Left cardiac atrium (tissue), 4 donors: ENCODE data around the gene MRPS23. TPM values are rescaled to one million over a fixed set of nuclear protein-coding genes. Genes with fewer than 3 reads are reported as not detected.

Experiments used
- ATAC-seq, 2 donors: fragments of 200-7000 bp; cut with Tn5 transposase; one replicate each; pipeline ENCODE4 v1.9.1; 2020; ENCODE audit warnings: mild to moderate bottlenecking in 2 of 2, moderate library complexity in 2 of 2
- DNase-seq: peaks from one replicate; pipeline ENCODE4 v3.0.0-alpha.2; 2020
- intact Hi-C, 2 donors: fragments of 100-400 bp; cut with DNase I; formaldehyde crosslinking; loops; one replicate each; pipeline versions ENCODE4 v1.14.1 to v1.15.1; 2022 to 2023
- total RNA-seq, 2 donors: library from RNA; stranded (reverse); fragmentation: NEBNext Ultra II Directional; extraction: Animal tissue kit (Norgen Biotek cat#: 25700); gene quantifications; one replicate each; pipeline ENCODE4 v1.2.1, GENCODE V29; 2021
- donor health status: DM: no; HTN: yes; CAD: no.
- donor health status: DM: no; HTN: yes; CAD: no; lungs with severe emphysema.
- donor health status: DM: yes; HTN: yes; CAD: no.
- donor health status: Dilated cardiomyopathy.

MRPS23 gene
- total RNA-seq, 2 donors from 2014 or later, result 45.2 to 55.8 TPM

DNA sequence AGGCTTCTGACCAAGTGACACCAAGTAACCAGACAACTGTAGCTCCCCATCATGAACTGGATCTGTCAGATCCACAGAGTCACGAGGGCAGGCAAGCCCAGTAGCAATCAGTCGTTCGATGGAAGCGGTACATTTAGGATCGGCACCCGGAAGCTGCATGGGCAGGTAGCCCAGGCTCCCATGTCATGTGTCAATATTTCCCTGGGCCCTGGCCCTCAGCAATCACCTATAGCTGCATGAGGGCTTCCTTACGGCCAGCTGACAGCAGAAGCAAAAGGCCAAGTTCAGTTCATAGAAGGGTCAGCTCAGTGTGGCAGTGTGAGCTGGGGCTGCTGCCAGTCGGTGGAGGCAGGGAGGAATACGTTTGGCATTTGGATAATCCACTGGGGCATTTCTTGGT lies 31.8 kb downstream of the MRPS23 start:
- intact Hi-C loops, result no loop called here
- no peak for ATAC-seq
- no peak for DNase-seq

- DNase-seq, result no peak
- ATAC-seq, result no peak
These were observed 32.5 kb downstream of the MRPS23 start for GRCh38 chr17:57817299-57817698.

DNA sequence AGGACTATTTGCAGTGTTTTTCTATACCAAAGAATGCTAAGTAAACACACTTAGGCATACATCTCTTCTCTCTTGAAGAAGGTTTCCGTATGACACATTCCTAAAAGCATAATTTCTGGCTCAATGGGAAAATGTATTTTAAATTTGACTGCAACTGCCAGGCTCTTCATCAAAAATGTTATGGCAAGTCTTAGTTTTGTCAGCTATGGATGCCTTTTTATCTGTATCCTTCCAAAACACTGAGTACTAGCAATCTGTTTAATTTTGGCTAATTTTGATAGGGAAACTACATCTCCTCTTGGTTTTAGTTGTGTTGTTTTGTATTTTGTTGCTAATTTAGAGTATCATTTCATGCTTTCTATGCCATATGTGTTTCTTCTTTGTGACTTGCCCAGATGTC lies 35.4 kb downstream of the MRPS23 start:
- intact Hi-C loops, result no loop called here
- no peak for DNase-seq
- no peak for ATAC-seq

More at GRCh38 chr17:57817299-57817698, 32.5 kb downstream of the MRPS23 start:
- intact Hi-C loops, result no loop called here

DNA sequence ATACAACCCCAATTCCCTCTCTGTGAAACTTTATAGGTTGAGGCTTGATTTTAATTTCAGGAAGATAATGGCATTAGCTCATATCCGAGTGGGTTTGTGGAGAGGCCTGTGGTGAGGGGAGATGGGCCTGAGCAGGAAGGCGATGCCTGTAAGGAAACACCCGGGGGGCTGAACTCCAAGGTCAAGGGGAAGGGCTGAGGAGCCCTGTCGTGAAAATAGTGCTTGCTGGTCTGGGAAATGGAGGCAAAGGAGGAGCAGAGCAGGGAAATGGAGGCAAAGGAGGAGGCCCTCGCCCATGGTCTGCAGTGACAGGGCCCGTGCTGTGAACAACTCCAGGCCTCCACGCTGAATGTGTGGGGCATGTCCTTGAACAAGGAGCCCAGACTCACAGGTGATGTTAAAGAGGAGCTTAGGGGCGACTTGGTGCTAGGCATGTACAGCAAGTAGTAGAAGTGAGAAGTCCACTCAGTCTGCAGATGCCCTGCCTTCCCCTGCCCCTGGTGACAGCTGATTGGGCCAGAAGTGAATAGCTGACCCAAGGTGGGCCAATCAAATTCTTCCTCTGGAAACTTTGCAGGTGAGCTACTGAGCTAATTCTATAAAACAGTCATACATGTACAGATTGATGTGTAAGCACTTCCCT lies 38.1 kb downstream of the MRPS23 start:
- intact Hi-C loops, result no loop called here
- ATAC-seq, result no peak

DNA sequence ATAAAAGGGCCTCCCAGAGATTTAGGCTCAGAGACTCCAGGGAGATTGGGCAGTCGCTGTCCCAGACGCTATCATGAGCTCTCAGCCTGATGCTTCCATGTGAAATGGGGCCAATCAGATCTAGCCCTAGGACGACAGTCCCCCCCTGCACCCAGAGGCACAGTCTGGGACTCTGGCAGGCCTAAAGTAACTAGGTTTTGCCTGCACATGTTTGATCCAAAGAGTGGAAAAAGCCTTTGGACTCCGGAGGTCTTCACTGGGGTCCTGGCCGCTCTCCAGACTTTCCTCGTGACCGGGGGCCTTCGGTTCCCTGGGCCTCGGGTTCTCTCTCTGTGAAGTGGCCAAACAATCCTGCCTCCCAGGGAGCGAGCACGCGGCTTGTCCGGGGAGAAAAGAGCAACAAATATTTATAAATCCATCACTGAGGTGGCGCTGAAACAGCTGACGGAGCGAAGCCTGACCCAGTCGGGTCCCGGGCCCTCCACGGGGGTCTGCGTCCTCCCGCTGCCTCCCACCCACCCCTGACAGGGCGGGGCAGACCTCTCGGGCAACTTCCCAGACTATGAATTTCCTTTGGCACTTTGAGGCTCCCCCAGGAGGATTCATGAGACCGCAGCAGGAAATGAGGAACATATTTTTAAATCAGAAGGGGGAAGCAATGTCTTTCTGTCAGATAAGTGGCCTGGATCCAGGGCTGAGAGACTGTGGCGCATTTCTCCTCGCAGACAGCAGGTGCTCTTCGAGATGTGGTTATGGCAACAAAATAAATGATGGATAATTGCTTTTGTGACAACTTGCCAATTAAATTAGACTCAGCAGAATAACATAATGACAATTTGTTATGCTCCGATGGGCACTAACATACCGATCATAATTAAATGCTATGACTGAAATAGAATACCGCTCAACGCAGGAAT lies 38.9 kb downstream of the MRPS23 start:
- DNase-seq (peak; percentile 46), ATAC-seq (peak; percentile 83 to 86)
- intact Hi-C loops, result no loop called here

More for the DNA sequence above, 38.1 kb downstream of the MRPS23 start:
- no peak for DNase-seq

- no peak for ATAC-seq
- DNase-seq, result no peak
- intact Hi-C loops, result no loop called here
These were observed 40.0 kb downstream of the MRPS23 start for GRCh38 chr17:57809879-57810278.

DNA sequence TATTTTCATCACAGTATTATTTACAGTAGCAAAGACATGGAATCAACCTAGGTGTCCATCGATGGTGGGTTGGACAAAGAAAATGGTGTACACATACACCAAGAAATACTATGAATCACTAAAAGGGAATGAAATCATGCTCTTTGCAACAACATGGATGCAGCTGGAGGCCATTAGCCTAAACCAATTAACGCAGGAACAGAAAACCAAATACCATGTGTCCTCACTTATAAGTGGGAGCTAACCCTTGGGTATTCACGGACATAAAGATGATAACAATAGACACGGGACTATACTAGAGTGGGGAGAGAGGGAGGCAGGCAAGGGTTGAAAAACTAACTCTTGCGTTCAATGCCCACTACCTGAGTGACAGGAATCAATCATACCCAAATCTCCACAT lies 41.0 kb downstream of the MRPS23 start:
- DNase-seq, result no peak
- intact Hi-C loops, result no loop called here

DNA sequence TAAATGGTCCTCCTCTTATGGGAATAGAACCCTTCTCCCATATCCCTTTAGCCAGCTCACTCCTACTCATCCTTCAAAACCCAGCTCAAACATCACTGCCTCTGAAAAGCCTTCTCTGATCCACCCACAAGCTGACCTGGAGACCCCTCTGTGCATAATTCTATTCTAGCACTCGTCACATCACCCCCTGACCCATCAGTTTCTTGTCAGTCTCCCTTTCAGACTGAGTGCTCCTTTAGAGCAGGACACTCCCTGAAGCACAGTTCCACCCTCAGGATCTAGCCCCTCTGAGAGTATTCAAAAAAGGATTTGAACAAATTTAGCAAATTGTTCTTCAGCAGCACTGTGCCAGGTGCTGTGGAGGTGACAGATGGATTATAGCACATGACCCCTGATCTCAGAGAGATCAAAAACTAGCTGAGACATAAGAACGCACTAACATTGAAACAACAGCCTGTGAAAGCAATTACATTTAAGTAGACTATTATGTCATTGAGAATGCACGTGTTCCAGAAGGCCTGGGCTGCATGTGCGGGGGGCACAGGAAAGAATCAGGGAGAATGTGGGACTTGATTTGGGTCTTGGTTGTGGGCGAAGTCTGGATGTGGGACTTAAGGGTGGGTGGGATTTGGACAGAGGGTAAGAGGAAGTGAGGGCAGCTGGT lies 43.5 kb downstream of the MRPS23 start:
- intact Hi-C loops, result no loop called here

More for the DNA sequence above, 41.0 kb downstream of the MRPS23 start:
- ATAC-seq, result no peak

GRCh38 chr17:57803021-57803420 lies 46.8 kb downstream of the MRPS23 start:
- intact Hi-C loops, result no loop called here
- ATAC-seq, result no peak
- DNase-seq, result no peak

More for the DNA sequence above, 43.5 kb downstream of the MRPS23 start:
- DNase-seq (no peak), ATAC-seq (no peak)

DNA sequence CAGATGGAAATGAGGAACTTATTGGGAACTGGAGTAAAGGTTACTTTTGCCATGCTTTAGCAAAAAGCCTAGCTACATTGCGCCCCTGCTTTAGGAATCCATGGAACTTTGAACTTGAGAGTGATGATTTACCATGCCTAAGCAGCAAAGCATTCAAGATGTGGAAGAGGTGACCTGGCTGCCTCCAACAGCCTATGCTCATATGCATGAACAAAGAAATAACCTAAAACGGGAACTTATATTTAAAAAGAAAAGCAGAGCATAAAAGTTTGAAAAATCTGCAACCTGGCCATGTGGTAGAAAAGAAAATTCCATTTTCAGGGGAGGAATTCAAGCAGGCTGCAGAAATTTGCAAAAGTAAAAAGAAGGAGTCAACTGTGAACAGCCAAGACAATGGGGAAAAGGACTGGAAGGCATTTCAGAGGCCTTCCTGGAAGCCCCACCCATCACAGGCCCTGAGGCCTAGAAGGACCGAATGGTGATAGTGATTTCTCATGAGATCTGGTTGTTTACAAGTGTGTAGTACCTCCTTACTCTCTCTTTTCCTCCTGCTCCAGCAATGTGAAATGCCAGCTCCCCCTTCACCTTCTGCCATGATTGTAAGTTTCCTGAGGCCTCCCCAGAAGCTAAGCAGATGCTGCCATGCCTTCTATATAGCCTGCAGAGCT lies 48.7 kb downstream of the MRPS23 start:
- no peak for DNase-seq
- intact Hi-C loops, result no loop called here
- no peak for ATAC-seq

GRCh38 chr17:57794841-57795240 lies 55.0 kb downstream of the MRPS23 start:
- DNase-seq, result no peak
- intact Hi-C loops, result no loop called here
- no peak for ATAC-seq

DNA sequence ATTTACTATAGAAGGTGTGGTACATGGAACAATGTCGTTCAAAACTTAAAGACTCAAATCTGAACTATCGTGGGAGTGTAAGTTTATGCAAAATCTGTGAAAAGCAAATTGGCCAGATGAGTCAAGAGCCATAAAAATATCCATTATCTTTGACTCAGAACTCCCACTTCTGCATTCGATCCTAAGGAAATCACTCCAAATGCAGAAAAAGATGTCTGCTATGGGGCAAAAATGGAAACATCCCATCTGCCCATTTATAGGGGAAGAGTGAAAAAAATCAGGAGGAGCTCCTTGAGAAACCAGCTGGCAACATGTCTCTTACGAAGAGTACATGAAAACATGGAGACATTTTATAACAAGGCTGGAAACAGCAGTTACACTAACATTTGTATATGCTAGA lies 61.1 kb downstream of the MRPS23 start:
- DNase-seq, result no peak
- intact Hi-C loops, result no loop called here
- ATAC-seq, result no peak

GRCh38 chr17:57785022-57785421 lies 64.8 kb downstream of the MRPS23 start:
- DNase-seq (peak; percentile 49), ATAC-seq (peak; percentile 58 to 79)
- intact Hi-C loops, result no loop called here

Other genes with a start within 250 kb of the MRPS23 start
- not detected for gene CCDC182, start 104.7 kb downstream of the MRPS23 start, total RNA-seq
- 10 to 100 TPM; 38.3 to 45.5 TPM for gene CUEDC1, start 105.4 kb upstream of the MRPS23 start, total RNA-seq
- gene VEZF1, start 138.2 kb upstream of the MRPS23 start, total RNA-seq, result 10 to 100 TPM; 54.1 to 60.9 TPM
- gene SRSF1, start 157.2 kb upstream of the MRPS23 start, total RNA-seq, result 100 to 1,000 TPM; 113 to 137 TPM
- 10 to 100 TPM; 50.5 to 51.0 TPM for gene DYNLL2, start 233.4 kb upstream of the MRPS23 start, total RNA-seq